ENCODE results near the gene CYP8B1.
"Not testable (repeated sequence)": the region's sequence is repeated elsewhere in the genome, so short reads cannot be mapped to it uniquely, and the experiment has no call there.

The CYP8B1 gene

GRCh38 chr3:42884324-42884723 is 8.6 kb upstream of the CYP8B1 start:
- DNase-seq, result no peak

DNA sequence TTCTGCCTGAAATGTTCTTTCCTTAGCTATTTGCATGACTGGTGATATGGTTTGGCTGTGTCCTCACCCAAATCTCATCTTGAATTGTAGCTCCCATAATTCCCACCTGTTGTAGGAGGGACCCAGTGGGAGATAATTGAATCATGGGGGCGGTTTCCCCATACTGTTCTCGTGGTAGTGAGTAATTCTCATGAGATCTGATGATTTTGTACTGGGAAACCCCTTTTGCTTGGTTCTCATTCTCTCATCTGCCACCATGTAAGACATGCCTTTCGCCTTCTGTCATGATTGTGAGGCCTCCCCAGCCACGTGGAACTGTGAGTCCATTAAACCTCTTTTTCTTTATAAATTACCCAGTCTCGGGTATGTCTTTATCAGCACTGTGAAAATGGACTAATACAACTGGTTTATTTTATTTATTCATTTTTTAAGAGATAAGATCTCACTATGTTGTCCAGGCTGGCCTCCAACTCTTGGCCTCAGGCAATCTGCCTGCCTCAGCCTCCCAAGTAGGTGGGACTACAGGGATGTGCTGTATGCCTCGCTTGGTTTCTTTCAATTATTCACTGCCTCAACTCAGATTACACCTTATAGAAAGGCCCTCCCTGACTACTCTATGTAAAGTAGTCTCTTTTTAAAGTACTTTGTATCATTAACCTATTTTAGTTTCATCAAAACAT is 7.7 kb upstream of the CYP8B1 start:
- DNase-seq, result not testable (repeated sequence)

GRCh38 chr3:42880601-42881451 is 5.1 kb upstream of the CYP8B1 start:
- DNase-seq, result peak; percentile 88 to 91

GRCh38 chr3:42880183-42880582 is 4.5 kb upstream of the CYP8B1 start:
- peak in 1 of 2 donors; percentile 6 for DNase-seq

- DNase-seq, result no peak
Measured at GRCh38 chr3:42877881-42878280, 2.2 kb upstream of the CYP8B1 start.

GRCh38 chr3:42876940-42877720 is 1.5 kb upstream of the CYP8B1 start:
- no peak for DNase-seq

DNA sequence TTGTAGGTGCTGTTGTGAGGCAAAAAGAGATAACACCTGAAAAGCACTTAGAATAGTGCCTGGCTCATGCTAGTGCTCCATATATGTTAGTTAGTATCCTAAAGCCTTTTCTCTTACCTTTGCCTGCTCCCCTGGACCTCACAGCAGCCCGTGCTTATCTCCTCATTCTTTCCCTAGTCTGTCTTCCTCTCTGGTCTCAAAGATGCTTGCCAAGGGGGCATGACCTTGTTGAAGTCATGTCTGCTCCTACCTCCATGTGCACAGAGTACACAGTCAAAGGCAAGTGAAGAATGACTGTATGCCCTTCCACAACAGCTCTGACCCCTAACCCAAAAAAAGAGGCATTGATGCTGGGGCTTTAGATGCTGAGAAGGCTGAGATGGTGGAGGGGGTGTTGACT is 722 bp upstream of the CYP8B1 start:
- no peak for DNase-seq

DNA sequence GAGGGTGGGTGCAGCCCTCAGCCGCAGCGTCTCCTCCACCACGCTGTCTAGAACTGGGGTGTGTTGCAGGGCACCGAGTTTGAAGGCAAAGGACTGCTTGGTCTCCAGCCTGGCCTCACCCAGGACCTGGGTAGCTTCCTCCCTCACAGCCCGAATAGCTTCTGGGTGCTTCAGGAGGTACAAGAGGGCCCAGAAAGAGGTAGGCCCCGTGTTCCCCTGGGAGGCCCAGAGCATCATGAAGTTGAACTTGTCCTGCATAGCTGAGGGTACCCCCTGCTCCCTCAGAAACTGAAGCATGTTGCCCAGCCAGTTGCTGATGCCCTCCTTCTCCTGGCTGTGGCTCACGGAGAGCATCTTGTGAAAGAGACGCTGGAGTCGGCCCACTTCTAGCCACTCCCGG is 930 bp downstream of the CYP8B1 start:
- no peak for DNase-seq

DNA sequence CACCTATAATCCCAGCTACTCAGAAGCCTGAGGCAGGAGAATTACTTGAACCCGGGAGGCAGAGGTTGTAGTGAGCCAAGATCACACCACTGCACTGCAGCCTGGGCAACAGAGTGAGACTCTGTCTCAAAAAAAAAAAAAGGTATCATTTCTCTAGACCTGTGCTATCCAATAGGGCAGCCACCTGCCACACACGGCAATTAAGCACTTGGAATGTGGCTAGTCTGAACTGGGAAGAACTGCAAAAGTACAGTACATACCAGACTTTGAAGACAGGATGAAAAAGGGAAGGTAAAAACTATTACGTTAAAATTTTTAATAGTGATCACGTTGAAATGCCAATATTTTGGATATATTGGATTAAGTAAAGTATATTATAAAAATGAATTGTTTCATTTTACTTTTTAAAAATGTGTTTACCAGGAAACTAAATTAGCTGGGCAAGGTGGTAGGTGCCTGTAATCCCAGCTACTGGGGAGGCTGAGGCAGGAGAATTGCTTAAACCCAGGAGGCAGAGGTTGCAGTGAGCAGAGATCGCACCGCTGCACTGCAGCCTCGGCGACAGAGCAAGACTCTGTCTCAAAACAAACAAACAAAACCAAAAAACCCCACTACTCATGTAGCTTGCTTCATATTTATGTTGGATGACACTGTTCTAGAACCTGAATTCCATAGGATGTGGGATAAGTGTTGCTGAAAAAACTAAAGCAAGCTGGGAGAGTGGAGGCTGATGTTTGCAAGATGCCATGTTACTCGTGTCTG is 2.3 kb downstream of the CYP8B1 start:
- no peak for DNase-seq

DNA sequence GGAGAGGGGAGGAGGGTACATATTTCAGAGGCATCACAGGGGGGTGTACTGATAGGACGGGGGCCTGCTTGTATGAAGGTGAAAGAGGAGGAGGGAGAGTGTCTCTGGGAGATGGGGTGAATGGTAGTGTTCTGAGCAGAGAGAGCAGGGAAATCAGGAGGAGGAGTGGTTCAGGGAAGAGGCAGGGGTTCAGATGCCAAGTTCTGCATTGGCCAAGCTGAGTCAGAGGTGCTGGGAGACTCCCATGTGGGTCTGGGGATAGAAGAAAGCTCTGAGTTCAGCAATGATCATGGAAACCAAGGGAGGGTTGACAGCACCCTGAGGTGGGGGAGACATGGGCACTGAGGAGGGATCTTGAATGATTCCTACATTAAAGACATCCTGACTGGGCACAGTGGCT is 3.0 kb downstream of the CYP8B1 start:
- no peak for DNase-seq

GRCh38 chr3:42871592-42872196 is 4.0 kb downstream of the CYP8B1 start:
- DNase-seq, result no peak

- DNase-seq, result no peak
Measured at GRCh38 chr3:42868841-42869240, 6.8 kb downstream of the CYP8B1 start.

DNA sequence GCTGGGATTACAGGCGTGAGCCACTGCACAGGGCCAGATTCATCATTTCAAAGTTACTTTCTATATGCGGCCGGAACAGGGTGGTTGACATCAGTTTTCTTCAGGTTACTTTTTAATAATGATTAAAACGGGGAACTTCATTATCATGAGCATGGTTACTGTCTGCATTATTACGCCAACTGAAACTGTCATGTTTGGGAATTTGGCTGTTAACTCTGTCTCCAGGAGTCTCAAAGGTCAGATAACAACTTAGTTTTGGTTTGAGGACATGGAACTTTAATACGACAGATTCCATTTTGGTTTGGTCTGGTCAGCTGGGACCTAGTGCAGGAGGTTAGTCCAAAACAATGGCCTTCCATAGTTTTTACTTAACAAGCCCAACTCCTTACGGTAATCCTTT is 8.5 kb downstream of the CYP8B1 start:
- no peak for DNase-seq

- DNase-seq, result no peak
Measured at GRCh38 chr3:42865256-42865655, 10.4 kb downstream of the CYP8B1 start.

DNA sequence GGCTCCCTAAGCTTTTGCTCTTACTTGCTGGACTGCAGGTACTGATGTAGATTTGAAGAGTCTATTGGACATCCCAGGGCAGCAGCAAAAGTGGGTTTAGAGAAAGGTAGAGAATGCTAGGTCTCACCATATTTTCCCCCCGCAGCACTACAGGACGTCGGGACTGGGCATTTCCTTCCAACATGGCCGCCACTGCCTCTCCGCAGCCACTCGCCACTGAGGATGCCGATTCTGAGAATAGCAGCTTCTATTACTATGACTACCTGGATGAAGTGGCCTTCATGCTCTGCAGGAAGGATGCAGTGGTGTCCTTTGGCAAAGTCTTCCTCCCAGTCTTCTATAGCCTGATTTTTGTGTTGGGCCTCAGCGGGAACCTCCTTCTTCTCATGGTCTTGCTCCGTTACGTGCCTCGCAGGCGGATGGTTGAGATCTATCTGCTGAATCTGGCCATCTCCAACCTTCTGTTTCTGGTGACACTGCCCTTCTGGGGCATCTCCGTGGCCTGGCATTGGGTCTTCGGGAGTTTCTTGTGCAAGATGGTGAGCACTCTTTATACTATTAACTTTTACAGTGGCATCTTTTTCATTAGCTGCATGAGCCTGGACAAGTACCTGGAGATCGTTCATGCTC is 11.2 kb downstream of the CYP8B1 start:
- DNase-seq, result no peak

DNA sequence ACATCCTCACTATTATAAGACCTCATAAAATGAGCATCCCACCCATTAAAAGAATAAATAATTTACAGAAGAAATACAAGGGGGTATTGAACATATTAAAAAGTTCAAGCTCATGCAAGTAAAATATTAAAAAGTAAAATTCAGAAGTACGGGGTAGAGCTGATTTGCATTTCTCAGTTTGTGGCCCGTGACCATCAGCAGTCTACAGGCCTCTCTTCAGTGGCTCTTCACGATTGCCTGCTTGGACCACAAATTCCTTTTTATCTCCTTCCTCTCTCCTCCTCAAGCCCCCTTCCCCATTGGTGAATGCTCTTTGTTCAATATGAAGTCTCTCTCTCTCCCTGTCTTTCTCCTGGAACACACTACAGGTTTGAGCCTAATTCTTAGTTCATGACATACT is 19.1 kb downstream of the CYP8B1 start:
- DNase-seq, result no peak

- no peak for DNase-seq
Measured at GRCh38 chr3:42855547-42856380, 19.9 kb downstream of the CYP8B1 start.

DNA sequence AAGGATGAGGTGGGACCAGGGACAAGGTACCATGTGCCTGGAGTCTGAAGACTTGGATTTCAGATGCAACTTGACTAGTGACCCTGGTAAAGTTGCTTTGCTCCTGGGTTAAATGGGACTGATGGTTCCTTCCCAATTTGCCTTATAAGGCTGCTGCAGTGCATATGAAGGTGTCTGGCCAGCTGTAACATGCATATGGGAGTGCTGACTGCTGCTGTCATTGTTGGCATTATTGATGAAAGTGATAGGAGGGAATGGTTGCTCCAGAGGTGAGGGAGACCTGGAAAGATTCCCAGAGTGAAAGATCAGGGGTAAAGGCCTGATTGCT is 20.5 kb downstream of the CYP8B1 start:
- no peak for DNase-seq

- DNase-seq, result no peak
Measured at GRCh38 chr3:42853739-42854302, 21.9 kb downstream of the CYP8B1 start.

DNA sequence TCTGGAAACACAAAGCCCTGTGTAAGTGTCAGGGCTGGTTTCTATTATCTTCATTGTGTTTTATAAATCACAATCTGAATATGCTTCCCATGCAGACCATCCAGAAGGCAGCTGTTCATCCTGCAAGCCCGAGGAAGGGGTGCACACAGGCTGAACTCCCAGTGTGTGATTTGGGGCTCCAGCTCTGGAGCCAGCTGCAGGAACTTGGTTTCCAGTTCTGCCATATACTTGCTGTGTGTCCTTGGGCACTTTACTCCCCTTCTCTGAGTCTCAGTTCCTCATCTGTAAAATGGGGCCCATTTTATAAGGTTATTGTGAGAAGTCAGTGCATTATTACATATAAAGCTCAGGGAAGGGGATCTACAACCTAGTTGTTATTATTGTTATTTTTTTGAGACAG is 22.6 kb downstream of the CYP8B1 start:
- no peak for DNase-seq

- DNase-seq, result no peak
Measured at GRCh38 chr3:42852441-42852840, 23.2 kb downstream of the CYP8B1 start.
